ENCODE data around the gene TEN1.

- TF ChIP-seq YY1 (IDR thresholded peaks at IDR 0.05) (no peak), RXRA (IDR thresholded peaks at IDR 0.05) (no peak), MAX (IDR thresholded peaks at IDR 0.05) (no peak), CTCF (IDR thresholded peaks at IDR 0.05; ENCODE audit: low read depth, low read length, missing input control) (no peak)
Observed at GRCh38 chr17:76014925-76015261, 35.9 kb downstream of the TEN1 start.

All from liver (tissue), 3 donors.